Breast epithelium (tissue), 3 donors: ENCODE measurements around the gene PAK6.

Experiments used
- POLR2A ChIP-seq: fragments of 450-650 bp; IDR thresholded peaks from one replicate; pipeline ENCODE4 v1.6.1; 2016; ENCODE audit warnings: antibody characterized with exemption, mild to moderate bottlenecking, moderate library complexity
- TF ChIP-seq, protein P1 (sequence below), 3 donors: fragments of 450-650 bp; IDR thresholded peaks; one replicate each; pipeline ENCODE4 v1.5.1; 2016 to 2017; ENCODE audit warnings: antibody characterized with exemption in 3 of 3, mild to moderate bottlenecking in 3 of 3, moderate library complexity in 3 of 3

DNA sequence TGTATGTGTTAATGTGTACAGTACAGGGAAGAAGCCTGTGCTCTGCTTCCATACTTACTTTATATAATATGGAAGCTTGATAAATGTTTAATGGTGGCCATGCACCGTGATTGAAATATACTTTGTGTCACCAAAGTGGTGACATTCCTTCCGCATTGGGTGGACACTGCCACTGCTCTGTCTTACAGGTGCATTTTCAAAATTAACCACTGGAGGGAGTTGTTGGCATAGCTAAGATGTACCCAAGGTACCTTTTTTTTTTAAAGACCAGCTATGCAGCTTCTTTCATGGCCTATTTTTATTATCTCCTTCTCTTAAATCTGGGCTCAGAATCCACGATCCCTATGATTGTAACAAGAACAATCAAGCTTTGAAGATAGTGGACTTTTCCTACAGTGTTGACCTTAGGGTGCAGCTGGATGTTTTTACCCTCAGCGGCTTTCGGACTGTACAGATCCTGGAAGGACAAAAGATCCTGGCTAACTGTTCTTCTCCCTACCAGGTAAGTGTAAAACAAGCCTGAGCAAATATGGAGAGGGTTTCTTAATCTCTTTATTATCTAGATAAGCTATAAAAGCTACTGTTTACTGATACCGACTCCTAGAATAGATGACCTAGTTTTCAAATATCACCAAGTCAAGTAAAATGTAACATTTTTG is 21.6 kb upstream of the PAK6 start:
- no peak for TF ChIP-seq POLR2A
- TF ChIP-seq, protein P1, sequence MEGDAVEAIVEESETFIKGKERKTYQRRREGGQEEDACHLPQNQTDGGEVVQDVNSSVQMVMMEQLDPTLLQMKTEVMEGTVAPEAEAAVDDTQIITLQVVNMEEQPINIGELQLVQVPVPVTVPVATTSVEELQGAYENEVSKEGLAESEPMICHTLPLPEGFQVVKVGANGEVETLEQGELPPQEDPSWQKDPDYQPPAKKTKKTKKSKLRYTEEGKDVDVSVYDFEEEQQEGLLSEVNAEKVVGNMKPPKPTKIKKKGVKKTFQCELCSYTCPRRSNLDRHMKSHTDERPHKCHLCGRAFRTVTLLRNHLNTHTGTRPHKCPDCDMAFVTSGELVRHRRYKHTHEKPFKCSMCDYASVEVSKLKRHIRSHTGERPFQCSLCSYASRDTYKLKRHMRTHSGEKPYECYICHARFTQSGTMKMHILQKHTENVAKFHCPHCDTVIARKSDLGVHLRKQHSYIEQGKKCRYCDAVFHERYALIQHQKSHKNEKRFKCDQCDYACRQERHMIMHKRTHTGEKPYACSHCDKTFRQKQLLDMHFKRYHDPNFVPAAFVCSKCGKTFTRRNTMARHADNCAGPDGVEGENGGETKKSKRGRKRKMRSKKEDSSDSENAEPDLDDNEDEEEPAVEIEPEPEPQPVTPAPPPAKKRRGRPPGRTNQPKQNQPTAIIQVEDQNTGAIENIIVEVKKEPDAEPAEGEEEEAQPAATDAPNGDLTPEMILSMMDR (IDR thresholded peaks at IDR 0.05), result peak; percentile 86 to 91 (median 89)
